H1 (cell line): ENCODE data around the gene PFDN1. TPM values are rescaled to one million over a fixed set of nuclear protein-coding genes. Genes with fewer than 3 reads are reported as not detected.

ENCODE experiments used
- CTCF ChIA-PET: fragments of 300-600 bp; sonication (Branson Sonifier 250); formaldehyde crosslinking; loops from one replicate; lab custom pipeline; 2021; ENCODE audit not compliant: partially characterized antibody; lab: Charles Lee
- POLR2A ChIA-PET: fragments of 300-600 bp; sonication (Branson Sonifier 250); formaldehyde crosslinking; loops from one replicate; lab custom pipeline; 2021; ENCODE audit warnings: inconsistent platforms; ENCODE audit not compliant: partially characterized antibody; lab: Charles Lee
- DNase-seq, 2 experiments: peaks; one replicate each; pipeline versions ENCODE4 v3.0.0 to v3.0.0-alpha.2; 2010 to 2022; ENCODE audit warnings: low spot score in 2 of 2, low read depth in 1 of 2, mixed read lengths in 1 of 2
- FAIRE-seq: peaks from 2 replicates; lab custom pipeline; 2011; peaks lifted over from hg19 to GRCh38; lab: Jason Lieb, UNC
- H2AFZ ChIP-seq: 2 replicates; pipeline ENCODE4 v1.8.1; 2012; ENCODE audit warnings: low read length, inconsistent platforms
- H2AK5ac ChIP-seq: 2 replicates; pipeline ENCODE4 v1.6.1; 2013; ENCODE audit warnings: low read depth, low read length
- H2BK120ac ChIP-seq: replicated peaks from 2 replicates; pipeline ENCODE3; 2013; ENCODE audit warnings: low read depth, low read length, inconsistent platforms
- H2BK12ac ChIP-seq: 2 replicates; pipeline ENCODE4 v1.6.1; 2013; ENCODE audit warnings: low read depth, low read length
- H2BK15ac ChIP-seq: 2 replicates; pipeline ENCODE4 v1.6.1; 2013; ENCODE audit warnings: low read length
- H2BK20ac ChIP-seq: 2 replicates; pipeline ENCODE4 v1.6.1; 2013; ENCODE audit warnings: low read length
- H2BK5ac ChIP-seq: 2 replicates; pipeline ENCODE4 v1.6.1; 2013; ENCODE audit warnings: low read depth, low read length
- H3K14ac ChIP-seq: 2 replicates; pipeline ENCODE4 v1.6.1; 2013; ENCODE audit warnings: inconsistent platforms; ENCODE audit not compliant: insufficient read length
- H3K18ac ChIP-seq: 2 replicates; pipeline ENCODE4 v1.6.1; 2013; ENCODE audit warnings: low read length; ENCODE audit errors: extremely low read depth
- H3K23ac ChIP-seq: 2 replicates; pipeline ENCODE4 v1.6.1; 2013; ENCODE audit warnings: inconsistent platforms; ENCODE audit not compliant: insufficient read length
- H3K23me2 ChIP-seq: 2 replicates; pipeline ENCODE4 v1.6.1; 2013; ENCODE audit warnings: low read depth, low read length
- H3K27ac ChIP-seq: 2 replicates; pipeline ENCODE4 v1.6.1; 2011; ENCODE audit warnings: low read depth, low read length, inconsistent platforms
- H3K27me3 ChIP-seq, 4 experiments: replicated peaks in 1 of 4; 1 replicate in 1 of 4; 2 replicates in 3 of 4; pipeline versions ENCODE4 v1.6.1 to v1.8.1; 2011 to 2013; ENCODE audit warnings: low read length in 3 of 4, mild to moderate bottlenecking in 3 of 4, inconsistent platforms in 2 of 4, mixed read lengths in 2 of 4, moderate library complexity in 1 of 4; ENCODE audit not compliant: control insufficient read depth in 3 of 4, insufficient read depth in 3 of 4; ENCODE audit errors: extremely low read depth in 1 of 4
- H3K36me3 ChIP-seq, 4 experiments: 2 replicates each; pipeline versions ENCODE4 v1.6.1 to v1.8.1; 2011 to 2013; ENCODE audit warnings: mild to moderate bottlenecking in 4 of 4, low read length in 3 of 4, moderate library complexity in 2 of 4, control low read depth in 1 of 4, inconsistent platforms in 1 of 4; ENCODE audit not compliant: insufficient read depth in 4 of 4, control insufficient read depth in 2 of 4
- H3K4ac ChIP-seq: replicated peaks from 2 replicates; pipeline ENCODE3; 2013; ENCODE audit warnings: low read length, low read depth, mixed read lengths, inconsistent platforms; ENCODE audit not compliant: insufficient read length
- H3K4me1 ChIP-seq, 4 experiments: replicated peaks in 1 of 4; 1 replicate in 1 of 4; 2 replicates in 3 of 4; pipeline versions ENCODE4 v1.6.1 to v1.8.1; 2011 to 2013; ENCODE audit warnings: low read length in 3 of 4, inconsistent platforms in 2 of 4, mixed read lengths in 1 of 4; ENCODE audit not compliant: insufficient read depth in 4 of 4, control insufficient read depth in 3 of 4
- H3K4me2 ChIP-seq, 2 experiments: 2 replicates each; pipeline versions ENCODE4 v1.6.1 to v1.8.1; 2011 to 2013; ENCODE audit warnings: low read depth in 2 of 2, low read length in 2 of 2, control low read depth in 1 of 2, inconsistent platforms in 1 of 2, mild to moderate bottlenecking in 1 of 2; ENCODE audit not compliant: insufficient read depth in 1 of 2
- H3K4me3 ChIP-seq, 4 experiments: fragments of 200-600, 300-600 bp in 1 of 4; sonication (generic), shearing (Covaris generic), sonication (Bioruptor Twin) in 1 of 4; 2 replicates each; pipeline versions ENCODE4 v1.5.1 to v1.8.1; 2011 to 2016; ENCODE audit warnings: low read length in 4 of 4, low read depth in 3 of 4, control low read depth in 2 of 4, inconsistent platforms in 2 of 4, mild to moderate bottlenecking in 2 of 4, mixed read lengths in 1 of 4, moderate library complexity in 1 of 4; ENCODE audit not compliant: insufficient read depth in 2 of 4; ENCODE audit errors: extremely low read depth in 1 of 4
- H3K56ac ChIP-seq: replicated peaks from 2 replicates; pipeline ENCODE3; 2013; ENCODE audit warnings: low read depth, mild to moderate bottlenecking, mixed read lengths, low read length, inconsistent platforms; ENCODE audit not compliant: insufficient read length
- H3K79me1 ChIP-seq: 2 replicates; pipeline ENCODE4 v1.6.1; 2013; ENCODE audit warnings: low read depth, low read length, control low read depth
- H3K79me2 ChIP-seq, 2 experiments: 2 replicates each; pipeline versions ENCODE4 v1.6.1 to v1.8.1; 2012 to 2013; ENCODE audit warnings: low read length in 2 of 2, mild to moderate bottlenecking in 2 of 2, inconsistent platforms in 1 of 2; ENCODE audit not compliant: insufficient read depth in 2 of 2, control insufficient read depth in 1 of 2
- H3K9ac ChIP-seq, 4 experiments: replicated peaks in 1 of 4; 1 replicate in 1 of 4; 2 replicates in 3 of 4; pipeline versions ENCODE4 v1.6.1 to v1.8.1; 2011 to 2013; ENCODE audit warnings: low read depth in 3 of 4, low read length in 3 of 4, control low read depth in 2 of 4, mild to moderate bottlenecking in 2 of 4, moderate library complexity in 2 of 4, inconsistent platforms in 1 of 4; ENCODE audit errors: extremely low read depth in 1 of 4
- H3K9me3 ChIP-seq, 2 experiments: 2 replicates each; pipeline versions ENCODE4 v1.6.1 to v1.8.1; 2012 to 2013; ENCODE audit warnings: mild to moderate bottlenecking in 2 of 2, moderate library complexity in 2 of 2, control low read depth in 1 of 2, inconsistent platforms in 1 of 2, low read depth in 1 of 2, low read length in 1 of 2, mixed read lengths in 1 of 2; ENCODE audit not compliant: insufficient read depth in 2 of 2
- H4K20me1 ChIP-seq, 2 experiments: replicated peaks in 1 of 2; 2 replicates each; pipeline versions ENCODE3 to v1.8.1; 2011 to 2013; ENCODE audit warnings: inconsistent platforms in 2 of 2, low read length in 2 of 2, mild to moderate bottlenecking in 1 of 2; ENCODE audit not compliant: insufficient read depth in 2 of 2, control insufficient read depth in 1 of 2
- H4K5ac ChIP-seq: 2 replicates; pipeline ENCODE4 v1.6.1; 2013; ENCODE audit warnings: low read length, low read depth, mixed read lengths, inconsistent platforms; ENCODE audit not compliant: insufficient read length
- H4K8ac ChIP-seq: 2 replicates; pipeline ENCODE4 v1.8.0; 2013; ENCODE audit warnings: mild to moderate bottlenecking, moderate library complexity, low read length, inconsistent platforms; ENCODE audit not compliant: insufficient read depth; ENCODE audit errors: extremely low read depth
- H4K91ac ChIP-seq: replicated peaks from 2 replicates; pipeline ENCODE3; 2013; ENCODE audit warnings: low read length, mixed read lengths, inconsistent platforms; ENCODE audit not compliant: insufficient read length
- ASH2L ChIP-seq: fragments of 200-600, 300-600 bp; sonication (generic); IDR thresholded peaks from one replicate; pipeline ENCODE4 v1.7.1; 2017; ENCODE audit warnings: low read length
- EZH2 ChIP-seq: fragments of 200-600 bp; sonication (generic); IDR thresholded peaks from 2 replicates; pipeline ENCODE4 v1.7.1; 2012; ENCODE audit warnings: low read depth, mild to moderate bottlenecking, moderate library complexity, low read length, inconsistent platforms; ENCODE audit not compliant: severe bottlenecking
- RXRA ChIP-seq: IDR thresholded peaks from 2 replicates; pipeline ENCODE4 v1.6.1; 2011; ENCODE audit warnings: low read depth, mild to moderate bottlenecking, low read length, moderate library complexity; ENCODE audit not compliant: insufficient read depth
- WGBS, 2 experiments: shearing (Covaris generic) in 1 of 2; methylation state at CpG; one replicate each; pipeline versions ENCODE4 v1.1.6 to v1.1.7; 2013 to 2015; ENCODE audit warnings: low lambda C conversion rate in 2 of 2, mixed read lengths in 2 of 2, inconsistent platforms in 1 of 2, low coverage in 1 of 2, missing lambda C conversion rate in 1 of 2; ENCODE audit not compliant: insufficient replicate concordance in 2 of 2, insufficient coverage in 1 of 2, insufficient read length in 1 of 2; ENCODE audit errors: extremely low coverage in 1 of 2, missing lambda C conversion rate in 1 of 2; 5-methylcytosine and 5-hydroxymethylcytosine counted together
- polyA plus RNA-seq, 7 experiments: library from polyadenylated mRNA; depleted of rRNA in 3 of 7; stranded (reverse) in 5 of 7; unstranded in 2 of 7; fragments of >200 nt in 5 of 7; fragments of 200-250 nt in 2 of 7; gene quantifications; 1 replicate in 5 of 7; 2 replicates in 1 of 7; 4 replicates in 1 of 7; pipeline versions ENCODE4 v1.2.1 to v1.2.3, GENCODE V29; 2011 to 2013; ENCODE audit warnings: missing spikeins in 2 of 7, mixed read lengths in 2 of 7
- total RNA-seq: library from RNA; stranded (reverse); fragmentation: NEBNext Ultra II Directional; extraction: Animal tissue kit (Norgen Biotek cat#: 25700); gene quantifications from 2 replicates; pipeline ENCODE4 v1.2.1, GENCODE V29; 2021

The PFDN1 gene
- total and polyA plus RNA-seq, 2 of the 8 experiments (the other 6 are each of a cell fraction or from before 2014, with no cell fraction given) = 53.0 to 89.6 TPM

- Histone ChIP-seq H3K56ac (no peak overlapping the region), H3K4me3 (no peak overlapping the region), H3K4me1 (peaks cover 0 to 4% (median 0%) of the 10 kb centered on the region in 4 experiments; a peak in 1 of 7 replicates), H3K36me3 (no peaks in the 10 kb centered on the region), H3K9me3 (no peaks in the 10 kb centered on the region), H3K18ac (no peak overlapping the region), H2BK12ac (no peak overlapping the region), H3K4ac (no peak overlapping the region), H4K91ac (no peak overlapping the region), H3K4me2 (no peak overlapping the region), H4K5ac (no peak overlapping the region), H3K23me2 (no peaks in the 10 kb centered on the region), H2BK120ac (no peak overlapping the region), H2AK5ac (no peak overlapping the region), H2AFZ (no peak overlapping the region), H2BK20ac (no peak overlapping the region), H3K27ac (no peak overlapping the region), H2BK5ac (no peak overlapping the region), H3K27me3 (no peaks in the 10 kb centered on the region), H4K8ac (no peak overlapping the region), H3K79me2 (no peaks in the 10 kb centered on the region), H3K23ac (no peak overlapping the region), H3K79me1 (no peaks in the 10 kb centered on the region), H2BK15ac (no peak overlapping the region), H3K9ac (no peak overlapping the region), H4K20me1 (no peaks in the 10 kb centered on the region), H3K14ac (no peak overlapping the region)
- CTCF ChIA-PET = interaction anchor here (0.7 to 1.5 kb wide), 2 partner anchors 16 to 53 kb away, joined by 3 read pairs; no protein-coding TSS in a partner anchor
- FAIRE-seq = no peak
- TF ChIP-seq ASH2L = no peak
- TF ChIP-seq RXRA = no peak
- no peak for TF ChIP-seq EZH2
- DNase-seq = no peak
- WGBS, 2 experiments = 95% methylated on average over 1 of the region's 1 CpG; no CpG with 5 or more reads in 1 of the 2 experiments
- POLR2A ChIA-PET = no interaction called here
These were observed 80.5 kb downstream of the PFDN1 start for GRCh38 chr5:140222416-140222815.
